Stimulated activated memory B cell treated with anti-CD40 and anti-IgM and Interleukin-4, amounts not matched to agents 10 μg/mL and 1 μg/mL and 100 μg/mL, for 72 hours (primary cell): ENCODE measurements around the gene RIC3.

Experiments
- ATAC-seq: fragments of 150-1000 bp; cut with Tn5 transposase; 2 replicates; pipeline ENCODE4 v1.10.0; 2021
- H3K27ac Mint-ChIP-seq: one replicate; pipeline ENCODE4 v1.8.0; 2022; ENCODE audit warnings: mild to moderate bottlenecking, mixed read lengths
- H3K27me3 Mint-ChIP-seq: one replicate; pipeline ENCODE4 v1.8.0; 2022; ENCODE audit warnings: mixed read lengths
- H3K36me3 Mint-ChIP-seq: one replicate; pipeline ENCODE4 v1.8.0; 2022; ENCODE audit warnings: mixed read lengths
- H3K4me1 Mint-ChIP-seq: one replicate; pipeline ENCODE4 v1.8.0; 2022; ENCODE audit warnings: mixed read lengths
- H3K4me3 Mint-ChIP-seq: one replicate; pipeline ENCODE4 v1.8.0; 2022; ENCODE audit warnings: mild to moderate bottlenecking, moderate library complexity, mixed read lengths
- H3K9me3 Mint-ChIP-seq: one replicate; pipeline ENCODE4 v1.8.0; 2022; ENCODE audit warnings: mixed read lengths

RIC3 gene

DNA sequence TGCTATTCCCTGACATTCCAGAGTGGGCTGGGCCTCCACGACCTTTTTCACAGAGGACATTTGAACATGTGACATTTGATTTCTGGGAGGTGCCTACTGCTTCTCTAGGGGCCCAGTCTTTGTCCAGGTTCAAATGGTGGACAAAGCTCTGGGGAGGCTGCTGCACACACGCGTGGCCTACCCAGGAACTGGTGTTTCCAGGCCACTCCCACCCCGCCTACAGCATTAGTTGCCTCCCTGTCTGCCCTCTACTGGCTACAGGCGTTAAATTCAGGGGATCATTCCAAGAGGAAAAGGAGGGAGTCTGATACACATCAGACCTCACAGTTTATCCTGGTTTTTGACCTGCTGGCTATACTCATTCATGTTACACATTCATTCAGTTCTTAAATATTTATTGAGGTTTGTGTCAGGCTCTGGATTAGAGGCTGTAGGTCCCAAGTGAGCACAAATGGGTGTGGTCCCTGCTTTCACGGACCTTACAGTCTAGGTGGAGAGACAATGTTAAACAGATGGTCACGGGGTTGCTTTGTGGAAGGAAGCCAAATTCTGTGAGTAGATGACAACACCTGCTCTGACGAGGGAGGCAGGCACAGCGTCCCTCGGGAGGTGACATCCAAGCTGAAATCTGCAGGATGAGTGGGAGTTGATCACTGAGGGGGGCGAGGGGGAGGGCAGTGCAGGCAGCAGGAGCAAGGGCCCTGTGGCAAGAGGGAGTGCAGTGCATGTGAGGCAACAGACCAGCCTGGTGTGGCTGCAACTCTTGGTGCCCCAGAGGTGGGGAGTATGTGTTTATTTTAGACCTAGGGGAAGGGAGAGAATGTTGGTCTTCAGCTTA lies 76.0 kb downstream of the RIC3 start:
- H3K27ac Mint-ChIP-seq = no peak overlapping the region
- no peaks in the 10 kb centered on the region for H3K9me3 Mint-ChIP-seq
- peak; percentile 57 for ATAC-seq
- no peaks in the 10 kb centered on the region for H3K36me3 Mint-ChIP-seq
- H3K4me1 Mint-ChIP-seq = peaks cover 12% of the 10 kb centered on the region
- peaks cover 21% of the 10 kb centered on the region for H3K27me3 Mint-ChIP-seq
- no peak overlapping the region for H3K4me3 Mint-ChIP-seq

DNA sequence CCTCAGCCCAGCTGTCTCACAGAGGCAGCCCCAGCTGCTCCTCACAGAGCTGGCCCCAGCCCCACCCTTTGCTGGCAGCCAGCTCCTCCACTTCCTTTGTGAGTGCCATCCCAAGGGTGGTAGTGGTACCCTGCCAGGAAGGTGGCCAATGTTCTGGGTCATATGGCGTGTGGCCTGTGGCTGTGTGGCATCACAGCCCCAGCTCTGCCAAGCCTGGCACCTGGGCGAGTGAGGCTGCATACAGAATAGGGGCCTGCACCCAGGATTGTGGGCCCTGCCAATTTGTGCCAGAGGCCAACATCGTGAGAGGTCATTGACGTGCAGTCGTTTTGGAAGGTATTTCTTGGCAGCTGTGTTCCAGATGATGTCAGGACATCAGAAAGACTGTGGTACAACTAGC lies 77.1 kb downstream of the RIC3 start:
- H3K27me3 Mint-ChIP-seq = peaks cover 29% of the 10 kb centered on the region
- ATAC-seq = no peak
- no peak overlapping the region for H3K27ac Mint-ChIP-seq
- H3K4me3 Mint-ChIP-seq = no peak overlapping the region
- no peaks in the 10 kb centered on the region for H3K36me3 Mint-ChIP-seq
- H3K4me1 Mint-ChIP-seq = peaks cover 12% of the 10 kb centered on the region
- H3K9me3 Mint-ChIP-seq = no peaks in the 10 kb centered on the region

DNA sequence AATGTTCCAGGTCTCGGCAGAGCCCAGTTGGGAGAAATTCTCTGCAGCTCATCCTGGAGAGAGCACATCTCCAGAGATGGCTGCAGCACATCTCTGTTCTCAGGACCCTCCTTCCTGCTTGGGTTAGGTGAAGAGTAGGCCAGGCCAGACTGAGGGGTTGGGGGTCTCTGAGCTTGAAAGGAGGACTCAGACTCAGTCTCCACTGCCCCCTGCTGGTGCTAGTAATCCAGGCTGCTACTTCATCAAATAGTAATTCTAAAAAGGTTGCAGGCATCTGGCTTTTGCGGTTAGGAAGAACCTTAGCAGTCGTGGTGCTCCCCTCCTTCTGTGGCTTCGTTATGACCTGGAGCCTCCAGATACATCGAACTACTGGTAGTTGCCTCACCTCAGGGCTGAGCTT lies 78.1 kb downstream of the RIC3 start:
- no peaks in the 10 kb centered on the region for H3K9me3 Mint-ChIP-seq
- peaks cover 39% of the 10 kb centered on the region for H3K27me3 Mint-ChIP-seq
- H3K4me3 Mint-ChIP-seq = no peak overlapping the region
- ATAC-seq = no peak
- peaks cover 12% of the 10 kb centered on the region for H3K4me1 Mint-ChIP-seq
- H3K27ac Mint-ChIP-seq = no peak overlapping the region
- H3K36me3 Mint-ChIP-seq = no peaks in the 10 kb centered on the region

DNA sequence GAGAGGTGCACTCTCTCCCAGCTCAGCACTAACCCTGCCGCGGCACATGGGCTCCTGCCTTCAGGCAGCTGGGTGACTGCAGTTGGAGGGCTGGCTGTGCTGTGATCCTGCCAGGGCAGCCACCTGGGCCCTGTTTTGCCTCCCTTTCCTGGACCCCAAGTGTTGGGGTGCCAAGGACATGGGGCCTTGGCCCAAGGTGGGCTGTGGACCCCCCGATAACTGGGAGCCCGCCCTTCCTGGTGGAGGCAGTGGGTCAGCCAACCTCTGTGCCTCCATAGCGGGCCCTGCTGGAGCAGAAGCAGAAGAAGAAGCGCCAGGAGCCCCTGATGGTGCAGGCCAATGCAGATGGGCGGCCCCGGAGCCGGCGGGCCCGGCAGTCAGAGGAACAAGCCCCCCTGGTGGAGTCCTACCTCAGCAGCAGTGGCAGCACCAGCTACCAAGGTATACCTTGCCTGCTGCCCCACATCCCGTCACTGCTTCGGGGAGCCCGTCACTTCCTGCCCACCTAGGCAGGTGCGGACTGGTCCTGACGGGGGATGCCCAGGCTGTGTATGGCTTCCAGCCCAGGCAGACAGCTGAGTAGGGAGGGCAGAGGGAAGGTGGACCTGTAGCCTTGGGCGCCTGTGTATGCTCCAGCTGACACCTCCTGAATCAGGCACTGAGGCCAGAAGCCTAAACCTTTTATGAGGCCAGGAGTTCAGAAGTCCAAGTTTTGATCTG lies 78.9 kb downstream of the RIC3 start:
- Mint-ChIP-seq H3K4me1 (peaks cover 6% of the 10 kb centered on the region), H3K27ac (no peak overlapping the region), H3K36me3 (no peaks in the 10 kb centered on the region), H3K4me3 (no peak overlapping the region), H3K9me3 (no peaks in the 10 kb centered on the region), H3K27me3 (peaks cover 47% of the 10 kb centered on the region)
- no peak for ATAC-seq

DNA sequence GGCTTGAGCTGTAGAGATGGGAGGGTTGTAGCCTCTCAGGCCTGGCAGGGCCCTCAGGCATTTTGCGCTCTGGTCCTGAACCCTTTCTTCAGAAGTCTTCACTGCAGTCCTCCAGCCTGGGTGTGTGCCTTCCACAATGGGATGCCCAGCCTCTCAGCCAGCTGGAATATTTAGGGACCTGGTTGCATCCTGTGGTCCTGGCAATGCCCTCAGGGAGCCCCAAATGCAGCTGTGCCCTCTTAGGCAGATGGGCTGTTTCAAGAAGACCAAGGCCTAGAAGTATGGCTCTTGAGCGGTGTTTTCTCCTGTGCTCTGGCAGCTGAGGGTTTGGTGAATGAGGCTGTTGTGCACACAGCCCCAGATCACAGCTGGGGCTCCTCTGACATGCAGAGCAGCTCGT lies 81.1 kb downstream of the RIC3 start:
- no peaks in the 10 kb centered on the region for H3K36me3 Mint-ChIP-seq
- H3K4me3 Mint-ChIP-seq = no peak overlapping the region
- peaks cover 69% of the 10 kb centered on the region for H3K27me3 Mint-ChIP-seq
- no peak overlapping the region for H3K27ac Mint-ChIP-seq
- ATAC-seq = no peak
- H3K4me1 Mint-ChIP-seq = peaks cover 4% of the 10 kb centered on the region
- H3K9me3 Mint-ChIP-seq = no peaks in the 10 kb centered on the region

DNA sequence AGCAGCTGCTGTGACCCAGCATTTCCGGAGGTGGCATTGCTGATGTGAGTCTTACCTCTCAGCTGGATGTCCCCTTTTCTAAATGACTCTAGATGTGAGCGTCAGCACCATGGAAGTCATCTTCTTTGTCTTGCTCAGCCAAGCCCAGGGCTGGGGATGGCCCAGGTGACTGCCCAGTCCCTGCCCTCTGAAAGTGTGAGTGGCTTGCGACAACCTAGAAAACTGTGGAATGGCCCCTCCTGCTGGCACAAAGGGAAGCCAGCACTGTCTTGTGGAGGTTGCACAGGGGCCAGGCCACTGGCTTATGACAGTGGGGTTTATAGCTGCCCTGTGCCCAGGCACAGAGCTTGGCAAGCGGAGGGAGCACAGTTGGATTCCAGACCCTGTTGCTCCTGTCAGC lies 81.6 kb downstream of the RIC3 start:
- H3K36me3 Mint-ChIP-seq = no peaks in the 10 kb centered on the region
- H3K9me3 Mint-ChIP-seq = no peaks in the 10 kb centered on the region
- H3K4me1 Mint-ChIP-seq = no peaks in the 10 kb centered on the region
- no peak overlapping the region for H3K4me3 Mint-ChIP-seq
- ATAC-seq = no peak
- H3K27ac Mint-ChIP-seq = no peak overlapping the region
- peaks cover 75% of the 10 kb centered on the region for H3K27me3 Mint-ChIP-seq

DNA sequence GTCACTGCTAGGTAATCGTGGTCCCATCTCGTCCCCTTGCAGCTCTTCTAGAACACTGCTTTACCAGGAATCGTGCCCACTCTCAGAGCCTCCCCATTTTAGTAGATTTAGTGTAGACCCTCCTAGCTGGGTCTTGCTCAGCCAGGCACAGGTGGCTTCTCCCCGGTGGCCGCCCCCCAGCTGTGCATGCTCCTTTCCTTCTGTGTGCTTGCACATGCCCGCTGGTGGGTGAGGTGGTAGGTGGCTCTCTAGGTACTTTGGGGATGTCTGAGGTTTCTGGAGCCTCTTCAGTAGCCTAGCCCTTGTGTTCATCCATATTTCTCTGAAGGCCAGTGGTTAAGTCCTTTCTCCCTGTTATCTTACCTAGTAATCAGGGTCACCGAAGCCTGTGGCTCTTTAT lies 82.3 kb downstream of the RIC3 start:
- Mint-ChIP-seq H3K9me3 (no peaks in the 10 kb centered on the region), H3K27ac (no peak overlapping the region), H3K36me3 (no peaks in the 10 kb centered on the region), H3K4me1 (no peaks in the 10 kb centered on the region), H3K27me3 (peaks cover 79% of the 10 kb centered on the region), H3K4me3 (no peak overlapping the region)
- ATAC-seq = no peak

DNA sequence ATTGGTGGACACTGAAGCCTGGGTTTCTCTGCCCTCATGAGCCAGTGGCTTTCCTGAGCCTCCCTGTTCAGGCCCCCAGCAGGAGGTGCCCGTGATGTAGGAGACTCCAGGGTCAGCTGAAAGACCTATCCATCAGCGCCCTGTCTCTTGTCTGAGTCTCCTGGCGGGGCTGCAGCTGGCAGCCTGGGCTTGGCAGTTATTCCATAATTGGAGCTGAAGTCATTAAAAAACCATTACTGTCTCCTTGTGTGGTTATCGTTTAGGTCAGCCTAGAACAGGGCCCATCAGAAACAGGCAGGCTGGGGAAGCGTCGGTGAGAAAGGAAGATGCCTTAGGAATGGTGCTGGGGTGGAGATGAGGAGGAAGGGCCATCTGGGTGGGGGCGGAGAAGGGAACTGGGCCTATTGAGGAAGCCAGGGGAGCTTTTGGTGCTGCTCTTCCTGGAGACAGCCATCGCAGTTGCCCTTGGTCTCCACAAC lies 82.8 kb downstream of the RIC3 start:
- Mint-ChIP-seq H3K27ac (no peak overlapping the region), H3K4me1 (no peaks in the 10 kb centered on the region), H3K36me3 (no peaks in the 10 kb centered on the region), H3K4me3 (no peak overlapping the region), H3K9me3 (no peaks in the 10 kb centered on the region), H3K27me3 (peaks cover 79% of the 10 kb centered on the region)
- ATAC-seq = no peak

DNA sequence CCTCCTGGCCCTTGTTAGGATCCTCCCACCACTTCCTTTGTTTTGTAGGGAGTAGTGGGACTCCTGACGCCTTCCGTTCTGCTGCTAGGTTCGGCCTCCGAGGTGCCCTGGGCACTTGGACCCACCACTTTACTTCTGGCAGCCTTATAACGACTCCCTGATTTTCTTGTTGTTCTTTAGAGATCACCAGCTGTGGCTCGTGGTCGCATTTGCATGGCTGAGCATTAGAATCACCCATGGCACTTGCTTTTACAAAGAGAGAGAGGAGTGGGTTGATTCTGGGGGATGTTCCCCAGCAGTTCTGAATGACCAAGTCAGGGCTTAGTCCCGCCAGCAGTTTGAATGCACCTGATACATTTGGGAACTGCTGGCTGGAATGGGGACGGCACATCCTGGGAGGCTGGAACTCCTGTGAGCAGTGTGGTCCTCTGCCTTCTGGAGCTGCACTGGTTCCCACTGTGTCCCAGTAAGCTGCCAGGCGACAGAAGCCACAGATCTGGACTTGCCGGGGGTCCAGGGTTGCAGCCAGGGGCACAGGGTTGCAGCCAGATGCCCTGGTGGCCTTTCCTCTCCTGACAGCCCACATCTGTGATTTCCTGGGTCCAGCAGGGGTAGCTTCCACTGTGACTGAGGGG lies 83.7 kb downstream of the RIC3 start:
- H3K36me3 Mint-ChIP-seq = no peaks in the 10 kb centered on the region
- H3K4me3 Mint-ChIP-seq = no peak overlapping the region
- ATAC-seq = no peak
- no peaks in the 10 kb centered on the region for H3K9me3 Mint-ChIP-seq
- peaks cover 72% of the 10 kb centered on the region for H3K27me3 Mint-ChIP-seq
- no peaks in the 10 kb centered on the region for H3K4me1 Mint-ChIP-seq
- H3K27ac Mint-ChIP-seq = no peak overlapping the region

DNA sequence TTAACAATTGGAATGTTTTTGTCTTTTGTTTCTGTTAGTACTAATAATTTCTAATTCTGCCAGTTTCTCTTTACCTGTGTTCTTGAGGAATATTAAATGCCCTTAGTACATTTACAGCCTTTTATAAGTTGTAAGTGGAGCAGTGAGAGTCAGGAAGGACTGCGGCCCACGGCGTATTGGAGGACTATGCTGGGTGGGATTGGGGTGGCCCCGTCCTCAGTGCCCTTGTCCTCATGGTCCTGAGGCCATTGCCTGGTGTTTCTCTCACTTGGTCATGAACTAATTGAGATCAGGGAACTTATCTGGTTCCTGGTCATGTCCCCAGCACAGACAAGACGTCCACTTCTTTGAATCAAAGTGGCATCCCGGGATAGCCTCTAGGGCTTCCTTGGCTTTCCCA lies 84.5 kb downstream of the RIC3 start:
- H3K9me3 Mint-ChIP-seq = no peaks in the 10 kb centered on the region
- no peaks in the 10 kb centered on the region for H3K4me1 Mint-ChIP-seq
- ATAC-seq = no peak
- peaks cover 67% of the 10 kb centered on the region for H3K27me3 Mint-ChIP-seq
- H3K27ac Mint-ChIP-seq = no peak overlapping the region
- H3K4me3 Mint-ChIP-seq = no peak overlapping the region
- no peaks in the 10 kb centered on the region for H3K36me3 Mint-ChIP-seq

DNA sequence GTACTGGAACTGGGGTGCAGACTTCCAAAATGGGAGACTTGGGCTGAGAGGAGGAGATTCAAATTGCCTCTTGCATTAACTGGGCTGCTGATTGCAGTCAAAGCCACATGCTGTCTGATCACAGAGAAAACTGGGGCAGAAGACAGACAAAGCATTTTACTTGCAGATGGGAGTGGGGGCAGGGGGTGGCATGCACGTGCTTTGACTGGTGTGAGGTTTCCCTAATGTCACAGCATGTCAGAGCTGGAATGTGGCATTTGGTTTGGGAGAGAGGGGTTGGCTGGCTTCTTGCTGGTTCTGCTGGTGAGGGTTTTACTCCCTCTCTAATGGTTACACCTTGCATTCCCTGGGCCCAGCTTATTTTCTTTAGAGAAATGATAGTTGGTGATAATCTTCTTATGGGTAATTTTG lies 84.9 kb downstream of the RIC3 start:
- Mint-ChIP-seq H3K27ac (no peak overlapping the region), H3K4me1 (no peaks in the 10 kb centered on the region), H3K9me3 (no peaks in the 10 kb centered on the region), H3K4me3 (no peak overlapping the region), H3K36me3 (no peaks in the 10 kb centered on the region), H3K27me3 (peaks cover 63% of the 10 kb centered on the region)
- ATAC-seq = no peak

DNA sequence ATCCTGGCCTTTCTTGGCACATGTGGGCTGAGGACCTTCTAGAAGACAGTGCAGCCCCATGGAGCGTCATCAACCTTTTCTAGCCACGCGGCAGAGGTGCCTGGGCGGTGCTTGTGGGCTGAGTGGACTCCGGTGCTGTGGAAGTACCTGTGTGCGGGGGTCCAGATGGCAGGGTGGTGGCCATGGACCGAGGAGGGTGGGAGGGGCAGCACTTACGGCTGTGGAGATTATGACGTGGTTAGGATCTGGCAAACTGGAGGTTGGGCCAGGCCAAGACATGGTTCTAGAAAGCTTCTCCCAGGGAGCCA lies 85.8 kb downstream of the RIC3 start:
- Mint-ChIP-seq H3K27ac (no peak overlapping the region), H3K27me3 (peaks cover 59% of the 10 kb centered on the region), H3K36me3 (no peaks in the 10 kb centered on the region), H3K4me3 (no peak overlapping the region), H3K9me3 (no peaks in the 10 kb centered on the region), H3K4me1 (no peaks in the 10 kb centered on the region)
- ATAC-seq = no peak

DNA sequence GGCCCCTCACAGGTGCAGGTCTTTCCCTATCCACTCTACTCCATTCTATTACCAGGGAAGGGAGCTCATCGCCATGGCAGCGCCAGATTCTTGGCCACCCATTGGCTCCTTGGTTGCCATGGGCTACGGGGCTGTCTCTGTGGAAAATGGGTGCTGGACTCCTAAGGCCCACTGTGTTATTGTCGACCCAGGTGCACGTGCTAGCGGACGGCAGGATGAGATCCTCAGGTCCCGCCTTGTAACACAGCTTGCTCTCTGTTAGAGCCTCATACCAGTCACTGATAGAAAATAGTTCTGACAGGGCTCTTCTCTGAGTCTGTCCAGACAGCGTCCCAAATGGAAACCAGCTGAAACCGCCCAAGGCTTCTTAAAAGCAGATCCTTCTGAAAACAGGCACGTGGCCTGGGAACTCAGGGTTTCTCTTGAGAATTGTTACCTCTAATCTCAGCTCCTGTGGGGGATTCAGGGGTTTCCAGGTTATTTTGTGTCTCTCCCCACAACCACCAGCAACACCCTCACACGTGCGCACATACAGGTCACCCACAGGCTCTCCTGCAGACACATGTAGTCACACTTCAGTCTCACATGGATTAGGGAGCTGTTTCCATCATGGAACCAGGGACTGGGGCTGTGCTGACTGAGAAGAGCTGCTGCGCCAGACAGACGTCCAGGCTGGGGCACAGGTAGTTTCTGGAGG lies 86.3 kb downstream of the RIC3 start:
- H3K9me3 Mint-ChIP-seq = no peaks in the 10 kb centered on the region
- H3K36me3 Mint-ChIP-seq = no peaks in the 10 kb centered on the region
- H3K4me3 Mint-ChIP-seq = no peak overlapping the region
- H3K4me1 Mint-ChIP-seq = no peaks in the 10 kb centered on the region
- no peak overlapping the region for H3K27ac Mint-ChIP-seq
- ATAC-seq = no peak
- H3K27me3 Mint-ChIP-seq = peaks cover 58% of the 10 kb centered on the region

DNA sequence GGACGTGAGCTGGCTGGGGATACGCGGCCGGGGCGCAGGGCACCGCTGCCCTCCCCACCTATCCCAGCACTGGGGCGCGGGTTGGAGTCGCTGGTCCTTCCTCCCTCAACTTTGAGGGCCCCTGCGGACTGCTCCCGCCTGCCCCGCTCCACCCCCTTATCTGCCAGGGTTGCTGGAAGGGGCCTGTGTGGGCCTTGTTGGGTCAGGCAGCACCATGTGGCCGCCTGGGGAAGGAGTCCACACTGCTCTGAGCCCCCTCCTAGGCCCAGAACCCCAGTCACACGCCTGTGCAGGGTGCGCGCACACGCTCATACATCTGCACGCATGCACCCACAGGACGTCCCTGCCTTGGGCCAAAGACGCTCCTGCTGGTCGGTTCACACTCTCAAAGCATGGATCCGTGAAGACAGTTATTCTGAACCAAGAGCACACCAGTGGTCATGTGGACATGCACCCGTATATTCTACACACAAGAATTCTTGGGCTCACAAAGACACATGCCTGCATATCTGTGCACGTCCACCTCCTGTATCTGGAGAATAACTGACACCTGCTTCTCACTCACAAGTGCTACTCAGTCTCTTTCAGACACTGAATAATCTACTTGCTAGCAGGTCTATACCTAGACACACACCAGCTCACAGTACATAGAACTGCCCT lies 87.1 kb downstream of the RIC3 start:
- H3K4me3 Mint-ChIP-seq = peak overlapping the region; percentile 27
- ATAC-seq = peak; percentile 29
- no peaks in the 10 kb centered on the region for H3K9me3 Mint-ChIP-seq
- H3K4me1 Mint-ChIP-seq = no peaks in the 10 kb centered on the region
- peaks cover 50% of the 10 kb centered on the region for H3K27me3 Mint-ChIP-seq
- no peaks in the 10 kb centered on the region for H3K36me3 Mint-ChIP-seq
- no peak overlapping the region for H3K27ac Mint-ChIP-seq
